ENCODE results near the gene TDRD5. TPM values are rescaled to one million over a fixed set of nuclear protein-coding genes. Genes with fewer than 3 reads are reported as not detected.

Gene TDRD5
- total RNA-seq, 1 donor from 2014 or later, result 0.09 TPM

DNA sequence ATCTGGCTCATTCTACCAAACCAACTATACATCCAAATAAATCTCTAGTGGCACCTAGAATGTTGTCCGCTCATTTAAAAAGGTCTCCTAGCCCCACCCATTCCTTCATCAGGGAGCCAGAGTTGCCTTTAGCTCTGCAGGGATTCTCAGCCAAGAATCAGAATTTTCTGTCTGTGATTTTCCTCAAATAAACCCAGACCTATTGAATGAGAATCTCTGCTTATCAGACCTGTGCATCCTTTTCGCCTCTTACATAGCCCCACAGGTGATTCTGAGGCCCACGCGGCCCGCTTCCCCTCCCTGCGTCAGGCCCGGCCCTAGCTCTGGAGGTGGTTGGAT, 410 bp upstream of the TDRD5 start:
- DNase-seq (ENCODE audit: low spot score), result no peak

DNA sequence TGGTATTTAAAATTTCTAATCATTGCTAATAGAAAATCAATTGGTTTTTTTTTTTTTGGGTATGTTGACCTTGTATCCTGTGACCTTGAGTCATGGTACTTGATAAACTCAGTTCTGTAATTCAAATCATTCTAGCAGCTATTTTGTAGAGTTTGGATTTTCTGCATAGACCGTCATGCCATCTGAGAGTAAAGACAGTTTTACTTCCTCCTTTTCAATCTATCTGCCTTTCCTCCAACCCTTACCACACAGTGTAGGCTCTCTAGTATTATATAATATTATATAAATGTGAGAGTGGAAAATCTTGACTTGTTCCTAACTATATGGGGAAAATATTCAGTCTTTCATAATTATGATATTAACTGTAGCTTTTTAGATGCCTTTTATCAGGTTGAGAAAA, 7.0 kb downstream of the TDRD5 start:
- H3K9me3 ChIP-seq (ENCODE audit: low read depth), result no peaks in the 10 kb centered on the region
- no peaks in the 10 kb centered on the region for H3F3A ChIP-seq (ENCODE audit: low read depth)
- H4K20me1 ChIP-seq (ENCODE audit: low read depth), result no peaks in the 10 kb centered on the region
- Mint-ChIP-seq H3K36me3 (no peaks in the 10 kb centered on the region), H3K27ac (no peak overlapping the region), H3K27me3 (ENCODE audit: insufficient read depth, low read depth) (peaks cover 4% of the 10 kb centered on the region), H3K4me1 (no peaks in the 10 kb centered on the region), H3K4me3 (no peak overlapping the region), H3K9me3 (peaks cover 8% of the 10 kb centered on the region)
- H3K4me3 ChIP-seq, result no peak overlapping the region
- H3K9ac ChIP-seq, result no peak overlapping the region
- no peaks in the 10 kb centered on the region for H3K27me3 ChIP-seq
- H3K4me1 ChIP-seq, result no peaks in the 10 kb centered on the region
- H3K79me2 ChIP-seq (ENCODE audit: low read depth), result no peaks in the 10 kb centered on the region
- no peak overlapping the region for H3K4me2 ChIP-seq
- DNase-seq (ENCODE audit: low spot score), result no peak
- H3K36me3 ChIP-seq, result no peaks in the 10 kb centered on the region
- H3K27ac ChIP-seq, result no peak overlapping the region
- H2AFZ ChIP-seq (replicated peaks), result no peak overlapping the region
- TF ChIP-seq EZH2phosphoT487 (IDR thresholded peaks at IDR 0.05), result no peak

More for the DNA sequence above, 410 bp upstream of the TDRD5 start:
- H3K36me3 ChIP-seq, result no peaks in the 10 kb centered on the region
- Mint-ChIP-seq H3K27me3 (ENCODE audit: insufficient read depth, low read depth) (no peaks in the 10 kb centered on the region), H3K4me1 (no peaks in the 10 kb centered on the region), H3K36me3 (no peaks in the 10 kb centered on the region), H3K27ac (no peak overlapping the region), H3K4me3 (no peak overlapping the region), H3K9me3 (no peaks in the 10 kb centered on the region)
- no peaks in the 10 kb centered on the region for H3K4me1 ChIP-seq
- no peak overlapping the region for H3K9ac ChIP-seq
- H3K4me2 ChIP-seq, result no peak overlapping the region
- H4K20me1 ChIP-seq (ENCODE audit: low read depth), result no peaks in the 10 kb centered on the region
- no peaks in the 10 kb centered on the region for H3K79me2 ChIP-seq (ENCODE audit: low read depth)
- H3K9me3 ChIP-seq (ENCODE audit: low read depth), result no peaks in the 10 kb centered on the region
- H3K27ac ChIP-seq, result no peak overlapping the region
- no peaks in the 10 kb centered on the region for H3F3A ChIP-seq (ENCODE audit: low read depth)
- H2AFZ ChIP-seq (replicated peaks), result no peak overlapping the region
- TF ChIP-seq CTCF (IDR thresholded peaks at IDR 0.05), result no peak
- no peak for TF ChIP-seq EZH2 (IDR thresholded peaks at IDR 0.05)
- no peak for TF ChIP-seq EZH2phosphoT487 (IDR thresholded peaks at IDR 0.05)
- H3K27me3 ChIP-seq, result peaks cover 27% of the 10 kb centered on the region
- no peak overlapping the region for H3K4me3 ChIP-seq

- Mint-ChIP-seq H3K36me3 (no peaks in the 10 kb centered on the region), H3K27me3 (ENCODE audit: insufficient read depth, low read depth) (peaks cover 4% of the 10 kb centered on the region), H3K4me3 (no peak overlapping the region), H3K4me1 (no peaks in the 10 kb centered on the region), H3K9me3 (peaks cover 8% of the 10 kb centered on the region), H3K27ac (no peak overlapping the region)
- peak; percentile 55 for DNase-seq (ENCODE audit: low spot score)
- H3K9ac ChIP-seq, result no peak overlapping the region
- H4K20me1 ChIP-seq (ENCODE audit: low read depth), result no peaks in the 10 kb centered on the region
- no peak overlapping the region for H2AFZ ChIP-seq (replicated peaks)
- no peaks in the 10 kb centered on the region for H3K27me3 ChIP-seq
- no peak overlapping the region for H3K27ac ChIP-seq
- no peak overlapping the region for H3K4me3 ChIP-seq
- H3K4me2 ChIP-seq, result no peak overlapping the region
- H3K4me1 ChIP-seq, result no peaks in the 10 kb centered on the region
- TF ChIP-seq CTCF (IDR thresholded peaks at IDR 0.05) (peak; percentile 65), EZH2phosphoT487 (IDR thresholded peaks at IDR 0.05) (no peak), EZH2 (IDR thresholded peaks at IDR 0.05) (no peak)
- no peaks in the 10 kb centered on the region for H3K9me3 ChIP-seq (ENCODE audit: low read depth)
- H3K36me3 ChIP-seq, result no peaks in the 10 kb centered on the region
- no peaks in the 10 kb centered on the region for H3K79me2 ChIP-seq (ENCODE audit: low read depth)
- H3F3A ChIP-seq (ENCODE audit: low read depth), result no peaks in the 10 kb centered on the region
Observed at GRCh38 chr1:179599623-179600249, 8.1 kb downstream of the TDRD5 start.

DNA sequence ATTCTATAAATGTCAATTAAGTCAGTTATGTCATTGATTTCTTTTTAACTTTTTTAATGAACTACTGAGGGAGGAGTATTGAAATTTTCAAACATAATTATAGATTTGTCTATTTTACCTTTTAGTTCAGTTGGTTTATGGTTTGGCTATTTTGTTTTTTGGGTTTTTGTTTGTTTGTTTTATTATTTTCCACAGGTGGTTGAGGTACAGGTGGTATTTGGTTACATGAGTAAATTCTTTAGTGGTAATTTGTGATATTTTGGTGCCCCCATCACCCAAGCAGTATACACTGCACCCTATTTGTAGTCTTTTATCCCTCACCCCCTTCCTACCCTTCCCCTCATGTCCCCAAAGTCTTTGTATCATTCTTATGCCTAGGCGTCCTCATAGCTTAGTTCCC, 9.5 kb downstream of the TDRD5 start:
- TF ChIP-seq EZH2phosphoT487 (IDR thresholded peaks at IDR 0.05) (no peak), EZH2 (IDR thresholded peaks at IDR 0.05) (no peak), CTCF (IDR thresholded peaks at IDR 0.05) (no peak)
- no peak overlapping the region for H3K27ac Mint-ChIP-seq
- no peaks in the 10 kb centered on the region for H3K27me3 ChIP-seq
- no peak overlapping the region for H3K9ac ChIP-seq
- H3K27me3 Mint-ChIP-seq (ENCODE audit: insufficient read depth, low read depth), result peaks cover 4% of the 10 kb centered on the region
- no peak overlapping the region for H3K4me3 Mint-ChIP-seq
- H3K4me3 ChIP-seq, result no peak overlapping the region
- H3K9me3 ChIP-seq (ENCODE audit: low read depth), result no peaks in the 10 kb centered on the region
- no peaks in the 10 kb centered on the region for H3F3A ChIP-seq (ENCODE audit: low read depth)
- no peaks in the 10 kb centered on the region for H4K20me1 ChIP-seq (ENCODE audit: low read depth)
- H3K4me1 Mint-ChIP-seq, result no peaks in the 10 kb centered on the region
- H2AFZ ChIP-seq (replicated peaks), result no peak overlapping the region
- H3K36me3 ChIP-seq, result no peaks in the 10 kb centered on the region
- no peaks in the 10 kb centered on the region for H3K36me3 Mint-ChIP-seq
- peaks cover 8% of the 10 kb centered on the region for H3K9me3 Mint-ChIP-seq
- no peaks in the 10 kb centered on the region for H3K79me2 ChIP-seq (ENCODE audit: low read depth)
- H3K4me2 ChIP-seq, result no peak overlapping the region
- H3K4me1 ChIP-seq, result no peaks in the 10 kb centered on the region
- no peak for DNase-seq (ENCODE audit: low spot score)
- H3K27ac ChIP-seq, result no peak overlapping the region

Data from neural progenitor cell (in vitro differentiated cells).